Measurements from ENCODE around the gene CDO1. TPM values are rescaled to one million over a fixed set of nuclear protein-coding genes. Genes with fewer than 3 reads are reported as not detected.
A peak's percentile ranks its signal among the peaks of the same experiment; 100 is the strongest.

The CDO1 gene
- total and polyA plus RNA-seq, 9 of the 15 experiments (the other 6 are each of a cell fraction or from before 2014, with no cell fraction given): 0.16 to 0.22 TPM; not detected in 7

- CTCF ChIA-PET (ENCODE audit: low intra/inter-chr PET ratio): no interaction called here
Observed at GRCh38 chr5:115843444-115844130, 27.1 kb upstream of the CDO1 start.

GRCh38 chr5:115842952-115843351 lies 26.5 kb upstream of the CDO1 start:
- Histone ChIP-seq H3K4me1 (replicated peaks in 1 of 2; ENCODE audit: control insufficient read depth in 2 of 2, insufficient read depth in 2 of 2, low read length in 2 of 2) (peaks cover 14 to 15% of the 10 kb centered on the region in 2 experiments; a peak in 4 of 5 replicates), H3K4me3 (peak overlapping the region; percentile 79), H3K27me3 (ENCODE audit: control insufficient read depth in 2 of 2, insufficient read depth in 2 of 2, low read length in 2 of 2) (no peaks in the 10 kb centered on the region), H3K9me3 (replicated peaks; ENCODE audit: control insufficient read depth, insufficient read depth, low read depth, low read length) (no peaks in the 10 kb centered on the region), H3K4me2 (ENCODE audit: insufficient read depth, low read length) (peak overlapping the region; percentile 97), H2AFZ (ENCODE audit: low read depth, low read length) (no peak overlapping the region; the same call in 1 of the 2 replicates), H3K36me3 (ENCODE audit: control insufficient read depth, insufficient read depth, low read length) (peaks cover 19% of the 10 kb centered on the region; the same call in 2 of the 3 replicates), H4K20me1 (replicated peaks; ENCODE audit: control insufficient read depth, insufficient read depth, low read length) (peaks cover 5% of the 10 kb centered on the region; the same call in 1 of the 2 replicates), H3K9ac (ENCODE audit: insufficient read depth in 1 of 2, low read depth in 2 of 2, low read length in 2 of 2) (peak overlapping the region in 1 of 2 experiments; percentile 95; a peak in 2 of 4 replicates), H3K79me2 (ENCODE audit: control insufficient read depth, insufficient read depth, low read length) (peaks cover 89% of the 10 kb centered on the region), H3K27ac (ENCODE audit: extremely low read depth, low read depth, low read length) (no peak overlapping the region), H3K9me1 (ENCODE audit: control insufficient read depth, insufficient read depth, low read length) (no peaks in the 10 kb centered on the region)
- ATAC-seq: no peak
- intact Hi-C loops (cut with micrococcal nuclease) (loop anchor here (5.0 to 10.0 kb wide), 3 partner anchors 244 to 538 kb away; partner anchors contain the start of genes COMMD10 and FEM1C), in situ Hi-C loops (cut with MboI) (no loop called here)
- ChIA-PET POLR2A (interaction anchor here (0.8 to 1.1 kb wide), 3 partner anchors 18 to 218 kb away, joined by 3 read pairs; no protein-coding TSS in a partner anchor), CTCF (ENCODE audit: low intra/inter-chr PET ratio) (no interaction called here)
- DNase-seq (ENCODE audit: extremely low read depth in 1 of 4, low spot score in 3 of 4): no peak
- FAIRE-seq: no peak
- TF ChIP-seq MAZ (CRISPR knock-in tag; conservative IDR thresholded peaks at IDR 0.05 in 1 of 2, IDR thresholded peaks at IDR 0.05 in 1 of 2): 0 out of 4 replicates have a peak, but pooled peaks of 1 of the 2 experiments have one; percentile 19
- TF ChIP-seq NFIC (IDR thresholded peaks at IDR 0.05): peak; percentile 49
- TF ChIP-seq STAT5A (IDR thresholded peaks at IDR 0.05; ENCODE audit: borderline replicate concordance, low read length): no peak
- no peak for TF ChIP-seq SRF (CRISPR knock-in tag; IDR thresholded peaks at IDR 0.05)
- WGBS (ENCODE audit: insufficient coverage, low coverage, missing lambda C conversion rate): 5% methylated on average over 3 of the region's 3 CpGs
- TSS peak; percentile 41 for BruUV-seq (replicated peaks)

More at GRCh38 chr5:115843444-115844130, 27.1 kb upstream of the CDO1 start:
- H3K9me1 ChIP-seq (ENCODE audit: control insufficient read depth, insufficient read depth, low read length): no peaks in the 10 kb centered on the region
- peaks cover 13% of the 10 kb centered on the region; the same call in 2 of the 3 replicates for H3K36me3 ChIP-seq (ENCODE audit: control insufficient read depth, insufficient read depth, low read length)
- peak overlapping the region in 1 of 2 experiments; percentile 95; a peak in 1 of 4 replicates for H3K9ac ChIP-seq (ENCODE audit: insufficient read depth in 1 of 2, low read depth in 2 of 2, low read length in 2 of 2)
- peaks cover 14% of the 10 kb centered on the region in 2 experiments; a peak in 4 of 5 replicates for H3K4me1 ChIP-seq (replicated peaks in 1 of 2; ENCODE audit: control insufficient read depth in 2 of 2, insufficient read depth in 2 of 2, low read length in 2 of 2)
- peak; percentile 86 for TF ChIP-seq CEBPB (tag; IDR thresholded peaks at IDR 0.05)
- no peak for TF ChIP-seq CEBPG (CRISPR knock-in tag; IDR thresholded peaks at IDR 0.05)
- peak; percentile 54 to 75 for TF ChIP-seq CEBPG (tag; conservative IDR thresholded peaks at IDR 0.05 in 1 of 2, IDR thresholded peaks at IDR 0.05 in 1 of 2)
- no peak for TF ChIP-seq ZNF79 (CRISPR knock-in tag; IDR thresholded peaks at IDR 0.05; ENCODE audit: low read depth)
- no peak overlapping the region for H3K4me3 ChIP-seq
- FAIRE-seq (no peak), DNase-seq (ENCODE audit: extremely low read depth in 1 of 4, low spot score in 3 of 4) (no peak), ATAC-seq (no peak)
- in situ Hi-C loops (cut with MboI) (no loop called here), intact Hi-C loops (cut with micrococcal nuclease) (loop anchor here (5.0 to 10.0 kb wide), 3 partner anchors 244 to 539 kb away; partner anchors contain the start of genes COMMD10 and FEM1C)
- H3K4me2 ChIP-seq (ENCODE audit: insufficient read depth, low read length): peak overlapping the region; percentile 25; the same call in 1 of the 2 replicates
- BruUV-seq (replicated peaks): no TSS peak
- WGBS (ENCODE audit: insufficient coverage, low coverage, missing lambda C conversion rate): 65% methylated on average over 6 of the region's 6 CpGs
- H3K79me2 ChIP-seq (ENCODE audit: control insufficient read depth, insufficient read depth, low read length): peaks cover 86% of the 10 kb centered on the region
- no peak overlapping the region for H3K27ac ChIP-seq (ENCODE audit: extremely low read depth, low read depth, low read length)
- H4K20me1 ChIP-seq (replicated peaks; ENCODE audit: control insufficient read depth, insufficient read depth, low read length): peaks cover 5% of the 10 kb centered on the region; the same call in 1 of the 2 replicates
- POLR2A ChIA-PET: interaction anchor here (0.8 to 1.1 kb wide), 2 partner anchors 77 to 219 kb away, joined by 3 read pairs; no protein-coding TSS in a partner anchor
- H3K9me3 ChIP-seq (replicated peaks; ENCODE audit: control insufficient read depth, insufficient read depth, low read depth, low read length): no peaks in the 10 kb centered on the region
- no peak overlapping the region for H2AFZ ChIP-seq (ENCODE audit: low read depth, low read length)
- no peaks in the 10 kb centered on the region for H3K27me3 ChIP-seq (ENCODE audit: control insufficient read depth in 2 of 2, insufficient read depth in 2 of 2, low read length in 2 of 2)
